ENCODE measurements around the gene BRICD5. TPM values are rescaled to one million over a fixed set of nuclear protein-coding genes. Genes with fewer than 3 reads are reported as not detected.

Gene BRICD5
- total RNA-seq, 1 experiment from 2014 or later: 1.9 TPM

GRCh38 chr16:2237493-2238149 lies 27.0 kb upstream of the BRICD5 start:
- DNase-seq (ENCODE audit: low read depth): no peak

- no peak for DNase-seq (ENCODE audit: low read depth)
Measured at GRCh38 chr16:2237102-2237482, 26.4 kb upstream of the BRICD5 start.

DNA sequence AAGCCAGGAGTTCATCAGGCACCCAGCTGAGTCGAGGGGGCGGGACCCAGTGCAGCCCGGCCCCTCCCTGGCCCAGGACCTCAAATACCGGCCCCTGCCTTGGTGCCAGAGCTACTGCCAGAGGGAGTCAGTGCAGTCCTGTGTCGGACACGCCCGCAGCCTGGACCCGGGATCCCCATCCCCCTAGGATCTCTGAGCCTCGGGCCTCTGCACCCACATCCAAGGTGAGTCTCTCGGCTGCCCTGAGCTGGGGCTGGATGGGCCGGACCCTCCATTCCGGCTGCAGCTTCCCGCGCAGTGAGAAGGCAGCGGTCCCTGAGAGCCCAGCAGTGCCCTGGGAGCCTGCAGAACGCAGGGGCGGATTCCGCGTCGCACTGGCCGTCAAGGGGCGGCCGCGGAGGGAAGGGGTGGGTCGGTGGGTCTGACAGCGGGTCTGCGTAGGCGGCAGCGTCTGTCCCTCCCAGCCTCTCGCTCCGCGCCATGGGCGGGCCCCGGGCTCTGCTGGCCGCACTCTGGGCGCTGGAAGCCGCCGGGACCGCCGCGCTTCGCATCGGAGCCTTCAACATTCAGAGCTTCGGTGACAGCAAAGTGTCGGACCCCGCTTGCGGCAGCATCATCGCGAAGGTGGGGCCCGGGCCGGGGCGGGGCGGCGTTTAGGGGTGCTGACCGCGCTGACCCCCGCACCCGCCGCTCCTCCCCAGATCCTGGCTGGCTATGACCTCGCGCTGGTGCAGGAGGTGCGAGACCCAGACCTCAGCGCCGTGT lies 25.9 kb upstream of the BRICD5 start, which contains the start of gene DNASE1L2:
DNASE1L2 (plus strand) TSS at position 108 of the 765 bp plus-strand sequence; CDS start at position 481, 373 bp downstream.
- DNase-seq (ENCODE audit: low read depth): no peak

DNA sequence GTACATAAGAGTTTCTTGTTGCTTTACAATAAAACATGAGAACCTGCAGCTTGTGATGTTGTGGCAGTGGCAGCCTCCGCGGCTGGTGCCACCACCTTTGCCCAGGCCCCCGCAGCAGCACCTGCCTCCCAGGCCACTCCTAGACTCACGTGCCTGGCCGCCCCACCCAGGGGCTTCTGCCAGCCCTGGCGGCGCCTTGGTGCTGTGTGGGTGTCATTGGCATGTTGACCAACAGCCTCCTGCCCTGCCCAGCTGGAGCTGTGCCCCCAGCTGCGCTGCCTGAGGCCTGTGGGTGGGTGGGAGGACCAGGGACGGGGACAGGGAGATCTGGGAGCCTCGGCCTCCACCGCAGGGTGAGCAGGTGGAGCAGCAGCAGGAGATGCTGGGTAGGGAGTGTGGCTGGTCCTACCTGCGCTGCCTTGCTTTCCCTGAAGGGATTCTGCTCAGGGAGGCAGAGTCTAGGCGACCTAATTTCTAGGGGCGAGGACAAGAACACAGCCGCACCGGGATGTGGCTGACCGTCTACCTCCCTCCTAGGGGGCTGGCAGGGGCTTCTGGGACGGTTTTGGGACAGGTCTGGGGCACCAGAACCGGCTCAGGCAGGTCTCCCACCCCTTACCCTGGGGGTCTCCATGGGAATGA lies 25.2 kb upstream of the BRICD5 start:
- DNase-seq (ENCODE audit: low read depth): no peak

- no peak for DNase-seq (ENCODE audit: low read depth)
Measured at GRCh38 chr16:2235234-2235651, 24.6 kb upstream of the BRICD5 start.

DNA sequence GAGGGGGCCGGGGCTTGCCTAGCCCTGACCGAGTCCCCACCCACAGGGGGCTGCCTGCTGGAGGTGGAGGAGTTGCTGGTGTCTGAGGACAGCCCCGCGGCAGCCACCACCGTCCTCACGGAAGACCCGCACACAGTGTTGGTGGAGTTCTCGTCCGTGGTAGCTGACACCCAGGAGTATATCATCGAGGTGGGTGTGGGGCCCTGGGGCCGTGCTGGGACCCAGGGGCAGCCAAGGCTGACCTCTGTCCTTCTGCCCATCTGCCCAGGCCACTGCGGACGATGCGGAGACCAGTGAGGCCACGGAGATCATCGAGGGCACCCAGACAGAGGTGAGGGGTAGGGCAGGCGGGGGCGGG lies 24.1 kb upstream of the BRICD5 start:
- DNase-seq (ENCODE audit: low read depth): no peak

DNA sequence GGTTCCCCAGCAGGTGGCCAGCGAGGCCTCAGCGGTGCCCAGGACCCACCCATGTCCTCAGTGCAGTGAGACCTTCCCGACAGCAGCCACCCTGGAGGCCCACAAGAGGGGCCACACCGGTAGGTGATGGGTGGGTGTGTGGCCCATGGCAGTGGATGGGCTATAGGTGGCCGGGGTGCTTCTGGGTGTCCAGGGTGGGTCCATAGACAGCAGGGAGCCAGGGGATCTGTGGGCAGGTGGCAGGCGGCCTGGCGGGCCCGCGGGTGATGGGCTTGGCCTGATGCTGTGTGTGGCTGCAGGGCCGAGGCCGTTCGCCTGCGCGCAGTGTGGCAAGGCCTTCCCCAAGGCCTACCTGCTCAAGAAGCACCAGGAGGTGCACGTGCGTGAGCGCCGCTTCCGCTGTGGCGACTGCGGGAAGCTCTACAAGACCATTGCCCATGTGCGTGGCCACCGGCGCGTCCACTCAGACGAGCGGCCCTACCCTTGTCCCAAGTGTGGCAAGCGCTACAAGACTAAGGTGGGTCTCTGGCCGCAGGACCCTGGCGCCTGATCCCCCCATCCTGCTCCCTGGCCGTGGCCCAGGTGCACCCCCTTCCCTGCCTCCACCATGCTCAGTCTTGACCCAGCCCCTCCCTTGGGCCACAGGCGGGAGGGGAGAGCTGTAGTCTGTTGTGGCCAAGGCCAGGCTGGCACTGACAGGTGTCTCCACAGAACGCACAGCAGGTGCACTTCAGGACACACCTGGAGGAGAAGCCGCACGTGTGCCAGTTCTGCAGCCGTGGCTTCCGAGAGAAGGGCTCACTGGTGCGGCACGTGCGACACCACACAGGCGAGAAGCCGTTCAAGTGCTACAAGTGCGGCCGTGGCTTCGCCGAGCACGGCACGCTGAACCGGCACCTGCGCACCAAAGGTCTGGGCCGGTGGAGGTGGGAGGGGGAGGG lies 23.5 kb upstream of the BRICD5 start:
- DNase-seq (ENCODE audit: low read depth): no peak

DNA sequence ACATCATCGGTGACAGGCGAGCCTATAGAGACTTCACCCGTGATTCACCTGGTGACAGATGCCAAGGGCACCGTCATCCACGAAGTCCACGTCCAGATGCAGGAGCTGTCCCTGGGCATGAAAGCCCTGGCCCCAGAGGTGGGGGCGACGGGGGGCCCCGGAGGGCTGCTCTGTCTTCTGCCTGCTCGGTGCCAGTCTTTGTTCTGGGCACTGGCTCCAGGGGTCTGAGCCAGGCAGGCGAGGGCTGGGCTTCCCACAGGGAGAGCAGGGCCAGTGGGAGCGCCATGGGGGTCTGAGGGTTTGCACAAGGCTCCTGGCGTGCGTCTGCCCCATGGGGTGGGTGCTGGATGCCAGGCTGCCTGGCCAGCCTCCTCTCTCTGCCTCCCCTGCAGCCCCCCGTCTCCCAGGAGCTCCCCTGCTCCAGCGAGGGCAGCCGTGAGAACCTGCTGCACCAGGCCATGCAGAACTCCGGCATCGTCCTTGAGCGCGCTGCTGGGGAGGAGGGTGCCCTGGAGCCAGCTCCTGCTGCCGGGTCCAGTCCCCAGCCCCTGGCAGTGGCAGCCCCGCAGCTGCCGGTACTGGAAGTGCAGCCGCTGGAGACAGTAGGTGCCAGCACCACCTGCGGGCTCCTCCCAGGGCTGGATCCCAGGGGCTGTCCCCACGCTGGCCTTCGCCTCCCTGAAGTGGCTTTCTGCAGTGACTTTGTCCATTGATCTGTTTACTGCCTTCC lies 22.5 kb upstream of the BRICD5 start:
- DNase-seq (ENCODE audit: low read depth): no peak

DNA sequence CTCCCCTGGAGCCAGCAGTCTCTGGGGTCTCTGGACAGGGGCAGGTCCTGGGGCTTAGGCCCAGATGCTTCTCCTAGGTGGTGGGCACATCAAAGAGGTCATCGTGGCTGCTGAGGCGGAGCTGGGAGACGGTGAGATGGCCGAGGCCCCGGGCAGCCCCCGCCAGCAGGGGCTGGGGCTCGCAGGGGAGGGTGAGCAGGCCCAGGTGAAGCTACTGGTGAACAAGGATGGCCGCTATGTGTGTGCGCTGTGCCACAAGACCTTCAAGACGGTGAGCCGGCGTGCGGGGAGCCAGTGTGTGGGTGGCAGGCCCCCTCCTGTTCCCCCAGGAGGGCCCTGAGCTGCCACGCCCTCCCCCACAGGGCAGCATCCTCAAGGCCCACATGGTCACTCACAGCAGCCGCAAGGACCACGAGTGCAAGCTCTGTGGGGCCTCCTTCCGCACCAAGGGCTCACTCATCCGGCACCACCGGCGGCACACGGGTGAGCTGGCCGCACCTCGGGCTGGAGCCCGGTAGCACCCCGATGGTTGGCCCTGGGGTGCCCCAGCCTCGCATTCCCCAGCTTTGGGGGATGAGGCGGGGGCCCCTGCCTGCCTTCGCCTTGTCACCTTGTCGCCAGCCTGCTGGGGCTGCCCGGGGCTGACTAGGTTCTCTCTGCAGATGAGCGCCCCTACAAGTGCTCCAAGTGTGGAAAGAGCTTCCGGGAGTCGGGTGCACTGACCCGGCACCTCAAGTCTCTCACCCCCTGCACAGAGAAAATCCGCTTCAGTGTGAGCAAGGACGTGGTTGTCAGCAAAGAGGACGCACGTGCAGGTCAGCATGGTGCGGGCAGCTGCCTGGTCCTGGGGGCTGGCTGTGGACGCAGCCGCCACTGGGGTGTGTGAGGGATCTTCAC lies 21.7 kb upstream of the BRICD5 start:
- no peak for DNase-seq (ENCODE audit: low read depth)

DNA sequence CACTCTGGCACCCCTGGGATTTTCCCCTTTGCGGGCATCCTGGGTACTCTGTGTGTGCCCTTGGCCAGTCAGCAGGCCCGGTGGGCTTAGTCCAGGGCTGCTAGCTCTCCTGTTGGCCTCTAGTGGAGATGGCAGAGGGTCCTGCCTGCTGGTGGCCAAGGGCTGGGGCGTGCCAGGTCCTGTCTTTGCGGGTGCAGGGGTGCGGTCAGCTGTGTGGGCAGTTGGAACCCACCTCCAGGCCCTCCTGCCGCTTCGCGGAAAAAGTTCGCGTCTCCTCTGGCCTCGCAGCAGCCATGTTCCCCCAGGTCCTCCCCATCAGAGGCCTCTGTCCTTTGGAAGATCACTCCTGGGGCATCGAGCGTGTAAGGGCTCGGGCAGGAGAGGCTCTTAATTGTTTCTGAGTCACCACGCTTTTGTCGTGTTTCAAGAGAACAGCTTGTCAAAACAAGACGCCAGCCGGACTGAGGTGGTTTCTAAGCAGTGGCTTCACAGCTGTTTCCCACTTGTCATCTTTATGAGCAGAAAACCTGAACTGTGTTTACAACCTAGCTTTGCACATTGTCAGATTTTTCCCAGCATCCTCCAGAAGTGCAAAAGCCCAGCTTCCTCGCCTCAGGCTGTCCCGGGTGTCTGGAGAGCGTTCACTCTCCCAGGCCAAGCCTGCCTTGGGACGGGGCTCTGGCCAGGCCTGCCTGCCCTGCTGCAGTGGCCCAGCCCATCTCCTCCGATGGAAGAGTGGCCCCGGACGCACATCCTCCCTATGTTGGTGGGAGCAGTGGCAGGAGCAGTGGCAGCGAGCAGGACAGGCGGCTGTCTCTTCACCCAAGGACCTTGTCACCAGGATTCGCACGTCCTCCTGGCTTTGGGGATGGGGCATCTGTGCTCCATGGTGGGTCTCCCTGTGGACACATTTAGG lies 20.6 kb upstream of the BRICD5 start:
- DNase-seq (ENCODE audit: low read depth): peak; percentile 31

DNA sequence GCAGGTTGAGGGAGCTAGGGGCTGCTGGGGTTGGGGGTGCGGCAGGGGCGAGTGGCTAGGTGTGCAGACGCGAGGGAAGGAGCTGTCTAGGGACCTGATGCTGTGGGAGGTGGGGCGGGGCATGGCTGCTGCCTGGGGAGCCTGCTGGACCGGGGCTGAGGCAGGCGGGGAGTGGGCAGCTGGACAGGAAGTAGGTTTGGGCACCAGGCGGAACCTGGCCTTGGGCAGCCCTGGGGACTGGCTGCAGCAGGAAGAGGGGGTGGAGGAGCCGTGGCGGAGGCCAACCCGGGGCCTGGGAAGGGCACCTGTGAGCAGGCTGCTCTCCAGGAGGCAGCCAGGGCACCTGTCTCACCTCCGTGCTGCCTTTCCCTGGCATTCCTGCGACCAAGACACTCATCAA lies 19.7 kb upstream of the BRICD5 start:
- no peak for DNase-seq (ENCODE audit: low read depth)

- no peak for DNase-seq (ENCODE audit: low read depth)
Measured at GRCh38 chr16:2229632-2230250, 19.1 kb upstream of the BRICD5 start.

- no peak for DNase-seq (ENCODE audit: low read depth)
Measured at GRCh38 chr16:2229091-2229490, 18.4 kb upstream of the BRICD5 start.

- no peak for DNase-seq (ENCODE audit: low read depth)
Measured at GRCh38 chr16:2228161-2228824, 17.6 kb upstream of the BRICD5 start.

- DNase-seq (ENCODE audit: low read depth): no peak
Measured at GRCh38 chr16:2226918-2227317, 16.3 kb upstream of the BRICD5 start.

- no peak for DNase-seq (ENCODE audit: low read depth)
Measured at GRCh38 chr16:2226245-2226793, 15.7 kb upstream of the BRICD5 start.

DNA sequence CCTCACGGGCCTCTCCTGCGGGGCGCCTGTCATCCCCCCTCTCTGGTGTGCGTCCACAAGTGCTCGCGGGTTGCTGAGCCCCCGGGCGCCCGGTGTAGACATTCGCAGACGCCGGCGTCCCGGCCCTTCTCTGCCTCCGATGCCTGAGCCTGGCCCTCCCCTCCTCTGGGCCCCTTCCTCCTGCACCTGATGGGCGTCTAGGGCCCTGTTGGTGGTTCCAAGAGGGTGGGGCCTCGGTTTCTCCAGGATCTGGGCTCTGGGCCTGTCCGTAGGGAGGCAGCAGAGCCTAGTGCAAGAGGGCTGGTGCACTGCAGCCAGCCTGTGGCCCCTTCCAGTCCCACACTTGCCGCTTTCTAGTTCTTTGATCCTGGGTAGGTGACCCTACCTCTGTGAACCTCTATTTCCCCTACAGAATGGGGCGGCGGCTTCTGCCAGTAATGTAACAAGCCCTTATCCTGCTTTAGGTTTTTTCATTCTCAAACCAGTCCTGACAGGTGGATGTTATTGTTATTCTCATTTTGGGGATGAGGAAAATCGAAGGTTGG lies 13.4 kb upstream of the BRICD5 start:
- DNase-seq (ENCODE audit: low read depth): peak; percentile 44

All from Daoy (cell line).